Measurements from ENCODE around the gene RAB20.

DNA sequence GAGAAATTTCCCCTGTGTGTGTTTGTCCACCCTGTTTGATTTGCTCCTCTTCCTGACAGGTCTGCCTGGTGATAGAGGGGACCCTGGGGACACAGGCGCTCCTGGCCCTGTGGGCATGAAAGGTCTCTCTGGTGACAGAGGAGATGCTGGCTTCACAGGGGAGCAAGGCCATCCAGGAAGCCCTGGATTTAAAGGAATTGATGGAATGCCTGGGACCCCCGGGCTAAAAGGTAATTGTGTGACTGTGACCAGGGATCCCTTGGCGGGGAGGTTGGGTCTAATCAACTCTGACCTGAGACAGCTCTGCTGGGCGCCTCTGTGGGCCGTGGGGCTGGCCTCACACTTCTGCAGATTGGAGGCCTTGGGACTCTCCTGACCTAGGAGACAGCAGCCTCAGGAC lies 81.4 kb downstream of the RAB20 start:
- TF ChIP-seq, protein P1, sequence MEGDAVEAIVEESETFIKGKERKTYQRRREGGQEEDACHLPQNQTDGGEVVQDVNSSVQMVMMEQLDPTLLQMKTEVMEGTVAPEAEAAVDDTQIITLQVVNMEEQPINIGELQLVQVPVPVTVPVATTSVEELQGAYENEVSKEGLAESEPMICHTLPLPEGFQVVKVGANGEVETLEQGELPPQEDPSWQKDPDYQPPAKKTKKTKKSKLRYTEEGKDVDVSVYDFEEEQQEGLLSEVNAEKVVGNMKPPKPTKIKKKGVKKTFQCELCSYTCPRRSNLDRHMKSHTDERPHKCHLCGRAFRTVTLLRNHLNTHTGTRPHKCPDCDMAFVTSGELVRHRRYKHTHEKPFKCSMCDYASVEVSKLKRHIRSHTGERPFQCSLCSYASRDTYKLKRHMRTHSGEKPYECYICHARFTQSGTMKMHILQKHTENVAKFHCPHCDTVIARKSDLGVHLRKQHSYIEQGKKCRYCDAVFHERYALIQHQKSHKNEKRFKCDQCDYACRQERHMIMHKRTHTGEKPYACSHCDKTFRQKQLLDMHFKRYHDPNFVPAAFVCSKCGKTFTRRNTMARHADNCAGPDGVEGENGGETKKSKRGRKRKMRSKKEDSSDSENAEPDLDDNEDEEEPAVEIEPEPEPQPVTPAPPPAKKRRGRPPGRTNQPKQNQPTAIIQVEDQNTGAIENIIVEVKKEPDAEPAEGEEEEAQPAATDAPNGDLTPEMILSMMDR (conservative IDR thresholded peaks at IDR 0.05): no peak
- no peak for TF ChIP-seq ZFX (IDR thresholded peaks at IDR 0.05)

Measured in C4-2B (cell line).